ENCODE data around the gene KLHL25.
"Not testable (repeated sequence)": the region's sequence is repeated elsewhere in the genome, so short reads cannot be mapped to it uniquely, and the experiment has no call there.

The KLHL25 gene

DNA sequence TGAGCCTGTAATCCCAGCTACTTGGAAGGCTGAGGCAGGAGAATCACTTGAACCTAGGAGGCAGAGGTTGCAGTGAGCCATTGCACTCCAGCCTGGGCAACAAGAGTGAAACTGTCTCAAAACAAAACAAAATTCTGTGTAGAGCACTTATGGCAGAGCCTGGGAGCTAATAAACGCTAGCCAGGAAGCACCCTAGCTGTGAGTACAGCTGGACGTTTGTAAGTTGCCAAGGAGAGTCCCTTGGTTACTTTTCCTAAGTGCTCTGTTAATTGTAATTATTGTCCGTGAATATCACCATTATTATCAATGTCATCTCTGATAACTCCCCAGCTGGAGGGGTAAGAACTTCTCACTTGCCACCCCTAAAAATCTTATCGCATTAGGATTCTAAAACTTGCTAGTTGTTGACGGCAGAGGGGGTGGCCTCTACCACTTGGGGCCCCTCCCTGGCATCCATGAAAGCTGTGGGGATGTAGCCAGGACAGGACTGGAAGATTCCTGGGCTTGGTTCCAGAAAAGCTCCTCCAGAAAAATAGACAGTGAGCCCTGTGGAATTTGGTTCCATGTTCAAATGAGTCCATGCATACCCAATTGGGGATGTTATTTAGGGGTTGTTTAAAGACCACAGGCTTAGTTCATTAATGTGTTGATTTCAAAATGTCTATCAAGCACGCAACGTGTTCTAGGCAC lies 9.9 kb upstream of the KLHL25 start:
- Histone ChIP-seq H3K27me3 (ENCODE audit: control insufficient read depth in 1 of 2, insufficient read depth in 2 of 2, low read length in 2 of 2) (no peaks in the 10 kb centered on the region), H3K36me3 (ENCODE audit: control insufficient read depth in 2 of 2, insufficient read depth in 2 of 2, low read length in 2 of 2) (no peaks in the 10 kb centered on the region), H3K9me3 (ENCODE audit: control insufficient read depth in 2 of 2, low read length in 2 of 2) (no peaks in the 10 kb centered on the region), H3K4me3 (ENCODE audit: low read length in 2 of 2) (no peak overlapping the region), H3K9ac (ENCODE audit: low read length in 2 of 2) (no peak overlapping the region), H3K27ac (ENCODE audit: low read length) (no peak overlapping the region), H3K4me1 (ENCODE audit: control insufficient read depth, insufficient read depth, low read length) (peaks cover 5% of the 10 kb centered on the region)

DNA sequence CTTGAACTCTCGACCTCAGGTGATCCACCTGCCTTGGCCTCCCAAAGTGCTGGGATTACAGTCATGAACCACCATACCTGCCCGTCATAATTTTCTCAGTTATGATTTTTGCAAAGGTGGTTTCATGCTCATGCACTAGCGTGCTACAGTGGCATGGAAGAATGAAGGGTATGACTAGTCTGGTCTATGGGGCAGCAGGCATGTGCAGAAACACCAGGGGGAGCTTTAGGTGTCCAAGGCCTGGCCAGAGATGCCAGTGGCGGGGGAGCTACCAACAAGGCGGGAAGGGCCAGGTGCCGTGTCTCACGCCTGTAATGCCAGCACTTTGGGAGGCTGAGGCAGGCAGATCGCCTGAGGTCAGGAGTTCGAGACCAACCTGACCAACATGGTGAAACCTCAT lies 7.9 kb upstream of the KLHL25 start:
- H3K36me3 ChIP-seq (ENCODE audit: control insufficient read depth in 2 of 2, insufficient read depth in 2 of 2, low read length in 2 of 2) = not testable (repeated sequence)

DNA sequence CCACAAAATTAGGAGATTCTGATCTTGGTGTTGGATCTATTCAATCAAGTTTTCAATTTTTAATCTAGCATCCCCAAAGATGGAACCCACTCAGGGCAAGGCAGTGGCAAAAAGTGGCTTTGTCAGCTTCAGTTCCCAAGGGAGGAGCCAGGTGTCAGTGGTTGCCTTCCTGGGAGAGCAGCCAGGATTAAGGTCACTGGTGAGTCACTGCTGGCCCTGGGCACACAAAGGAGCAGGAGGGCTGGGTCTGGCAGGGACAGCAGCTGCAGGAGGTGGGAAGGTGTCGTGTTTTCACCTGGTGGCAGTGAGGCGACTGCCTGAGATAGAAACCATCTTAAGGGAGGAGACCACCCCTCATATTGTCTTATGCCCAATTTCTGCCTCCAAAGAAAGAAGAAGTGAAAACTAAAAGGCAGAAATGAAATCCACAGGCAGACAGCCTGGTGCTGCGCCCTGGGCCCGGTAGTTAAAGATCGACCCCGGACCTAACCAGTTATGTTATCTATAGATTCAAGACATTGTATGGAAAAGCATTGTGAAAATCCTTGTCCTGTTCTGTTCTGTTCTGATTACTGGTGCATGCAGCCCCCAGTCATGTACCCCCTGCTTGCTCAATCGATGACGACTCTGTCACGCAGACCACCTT lies 5.9 kb upstream of the KLHL25 start:
- peaks cover 5% of the 10 kb centered on the region for H3K4me1 ChIP-seq (ENCODE audit: control insufficient read depth, insufficient read depth, low read length)
- H3K9ac ChIP-seq (ENCODE audit: low read length in 2 of 2) = no peak overlapping the region
- H3K27ac ChIP-seq (ENCODE audit: low read length) = no peak overlapping the region

More for the DNA sequence above, 7.9 kb upstream of the KLHL25 start:
- H3K27ac ChIP-seq (ENCODE audit: low read length); H3K9ac ChIP-seq (ENCODE audit: low read length in 2 of 2); H3K4me3 ChIP-seq (ENCODE audit: low read length in 2 of 2); H3K4me1 ChIP-seq (ENCODE audit: control insufficient read depth, insufficient read depth, low read length); H3K27me3 ChIP-seq (ENCODE audit: control insufficient read depth in 1 of 2, insufficient read depth in 2 of 2, low read length in 2 of 2); H3K9me3 ChIP-seq (ENCODE audit: control insufficient read depth in 2 of 2, low read length in 2 of 2): not testable (repeated sequence)

DNA sequence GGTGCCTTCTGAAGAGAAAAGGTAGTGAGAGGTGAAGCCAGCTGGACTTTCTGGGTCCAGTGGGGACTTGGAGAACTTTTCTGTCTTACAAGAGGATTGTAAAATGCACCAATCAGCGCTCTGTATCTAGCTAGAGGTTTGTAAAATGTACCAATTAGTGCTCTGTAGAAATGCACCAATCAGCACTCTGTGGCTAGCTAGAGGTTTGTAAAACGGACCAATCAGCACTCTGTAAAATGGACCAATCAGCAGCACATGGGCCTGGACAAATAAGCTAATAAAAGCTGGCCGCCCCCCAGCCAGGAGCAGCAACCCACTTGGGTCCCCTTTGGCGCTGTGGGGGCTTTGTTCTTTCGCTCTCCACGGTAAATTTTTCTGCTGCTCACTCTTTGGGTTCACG lies 1.6 kb upstream of the KLHL25 start:
- H3K4me3 ChIP-seq (ENCODE audit: low read length in 2 of 2); H3K27ac ChIP-seq (ENCODE audit: low read length); H3K9me3 ChIP-seq (ENCODE audit: control insufficient read depth in 2 of 2, low read length in 2 of 2); H3K9ac ChIP-seq (ENCODE audit: low read length in 2 of 2); H3K27me3 ChIP-seq (ENCODE audit: control insufficient read depth in 1 of 2, insufficient read depth in 2 of 2, low read length in 2 of 2); H3K36me3 ChIP-seq (ENCODE audit: control insufficient read depth in 2 of 2, insufficient read depth in 2 of 2, low read length in 2 of 2); H3K4me1 ChIP-seq (ENCODE audit: control insufficient read depth, insufficient read depth, low read length): not testable (repeated sequence)

More for the DNA sequence above, 5.9 kb upstream of the KLHL25 start:
- Histone ChIP-seq H3K36me3 (ENCODE audit: control insufficient read depth in 2 of 2, insufficient read depth in 2 of 2, low read length in 2 of 2) (no peaks in the 10 kb centered on the region), H3K9me3 (ENCODE audit: control insufficient read depth in 2 of 2, low read length in 2 of 2) (no peaks in the 10 kb centered on the region), H3K4me3 (ENCODE audit: low read length in 2 of 2) (no peak overlapping the region), H3K27me3 (ENCODE audit: control insufficient read depth in 1 of 2, insufficient read depth in 2 of 2, low read length in 2 of 2) (no peaks in the 10 kb centered on the region)

GRCh38 chr15:85795337-85796305 lies 896 bp upstream of the KLHL25 start:
- Histone ChIP-seq H3K4me1 (ENCODE audit: control insufficient read depth, insufficient read depth, low read length) (peaks cover 7% of the 10 kb centered on the region), H3K4me3 (ENCODE audit: low read length in 2 of 2) (peak overlapping the region; percentile 73), H3K36me3 (ENCODE audit: control insufficient read depth in 2 of 2, insufficient read depth in 2 of 2, low read length in 2 of 2) (no peaks in the 10 kb centered on the region), H3K9ac (ENCODE audit: low read length in 2 of 2) (peak overlapping the region in 1 of 2 donors; percentile 48), H3K27me3 (ENCODE audit: control insufficient read depth in 1 of 2, insufficient read depth in 2 of 2, low read length in 2 of 2) (no peaks in the 10 kb centered on the region), H3K27ac (ENCODE audit: low read length) (no peak overlapping the region), H3K9me3 (ENCODE audit: control insufficient read depth in 2 of 2, low read length in 2 of 2) (no peaks in the 10 kb centered on the region)

- H3K27me3 ChIP-seq (ENCODE audit: control insufficient read depth in 1 of 2, insufficient read depth in 2 of 2, low read length in 2 of 2) = no peaks in the 10 kb centered on the region
- no peaks in the 10 kb centered on the region for H3K9me3 ChIP-seq (ENCODE audit: control insufficient read depth in 2 of 2, low read length in 2 of 2)
- peak overlapping the region; percentile 86 to 87 for H3K4me3 ChIP-seq (ENCODE audit: low read length in 2 of 2)
- peaks cover 7% of the 10 kb centered on the region for H3K4me1 ChIP-seq (ENCODE audit: control insufficient read depth, insufficient read depth, low read length)
- H3K27ac ChIP-seq (ENCODE audit: low read length) = peak overlapping the region; percentile 78
- H3K9ac ChIP-seq (ENCODE audit: low read length in 2 of 2) = peak overlapping the region; percentile 77 to 78
- H3K36me3 ChIP-seq (ENCODE audit: control insufficient read depth in 2 of 2, insufficient read depth in 2 of 2, low read length in 2 of 2) = no peaks in the 10 kb centered on the region
These were observed 806 bp downstream of the KLHL25 start for GRCh38 chr15:85793641-85794597.

- no peak overlapping the region for H3K27ac ChIP-seq (ENCODE audit: low read length)
- H3K4me3 ChIP-seq (ENCODE audit: low read length in 2 of 2) = peak overlapping the region; percentile 86 to 87
- no peaks in the 10 kb centered on the region for H3K9me3 ChIP-seq (ENCODE audit: control insufficient read depth in 2 of 2, low read length in 2 of 2)
- H3K9ac ChIP-seq (ENCODE audit: low read length in 2 of 2) = peak overlapping the region; percentile 77 to 78
- H3K36me3 ChIP-seq (ENCODE audit: control insufficient read depth in 2 of 2, insufficient read depth in 2 of 2, low read length in 2 of 2) = no peaks in the 10 kb centered on the region
- peaks cover 7% of the 10 kb centered on the region for H3K4me1 ChIP-seq (ENCODE audit: control insufficient read depth, insufficient read depth, low read length)
- no peaks in the 10 kb centered on the region for H3K27me3 ChIP-seq (ENCODE audit: control insufficient read depth in 1 of 2, insufficient read depth in 2 of 2, low read length in 2 of 2)
These were observed 1.7 kb downstream of the KLHL25 start for GRCh38 chr15:85792912-85793590.

DNA sequence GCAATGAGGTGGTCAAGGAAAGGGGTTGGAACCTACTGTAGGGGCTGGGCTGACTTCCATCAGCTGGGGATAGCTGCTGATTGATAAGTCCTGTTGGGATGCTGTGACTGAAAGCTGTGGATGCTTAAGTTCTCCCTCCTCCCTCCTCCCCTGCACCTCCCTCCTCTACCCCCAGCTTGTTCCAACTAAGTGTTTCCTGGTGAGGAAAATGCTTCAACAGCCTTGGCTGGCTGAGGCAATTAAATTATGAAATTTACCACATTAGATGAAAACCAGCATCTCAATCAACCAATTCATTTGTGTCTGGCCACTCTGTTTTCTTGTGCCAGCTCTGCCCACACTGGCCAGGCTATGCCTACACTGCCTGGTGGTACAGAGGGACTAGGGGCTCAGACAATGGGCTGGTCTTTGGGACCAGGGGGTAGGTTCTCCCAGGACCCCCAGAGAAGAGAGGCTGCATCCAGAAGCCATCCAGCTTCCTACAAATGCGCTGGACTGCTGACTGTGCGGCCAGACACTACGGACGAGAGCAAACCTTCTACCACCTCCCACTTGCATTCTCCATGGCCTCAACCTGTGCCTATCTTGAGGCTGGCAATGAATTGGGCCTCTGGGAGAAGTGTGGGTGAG lies 2.5 kb downstream of the KLHL25 start:
- H3K4me3 ChIP-seq (ENCODE audit: low read length in 2 of 2) = no peak overlapping the region
- H3K9me3 ChIP-seq (ENCODE audit: control insufficient read depth in 2 of 2, low read length in 2 of 2) = no peaks in the 10 kb centered on the region
- H3K36me3 ChIP-seq (ENCODE audit: control insufficient read depth in 2 of 2, insufficient read depth in 2 of 2, low read length in 2 of 2) = no peaks in the 10 kb centered on the region
- H3K4me1 ChIP-seq (ENCODE audit: control insufficient read depth, insufficient read depth, low read length) = peaks cover 7% of the 10 kb centered on the region
- no peak overlapping the region for H3K9ac ChIP-seq (ENCODE audit: low read length in 2 of 2)
- no peaks in the 10 kb centered on the region for H3K27me3 ChIP-seq (ENCODE audit: control insufficient read depth in 1 of 2, insufficient read depth in 2 of 2, low read length in 2 of 2)
- no peak overlapping the region for H3K27ac ChIP-seq (ENCODE audit: low read length)

- no peaks in the 10 kb centered on the region for H3K27me3 ChIP-seq (ENCODE audit: control insufficient read depth in 1 of 2, insufficient read depth in 2 of 2, low read length in 2 of 2)
- no peak overlapping the region for H3K9ac ChIP-seq (ENCODE audit: low read length in 2 of 2)
- no peak overlapping the region for H3K4me3 ChIP-seq (ENCODE audit: low read length in 2 of 2)
- H3K27ac ChIP-seq (ENCODE audit: low read length) = no peak overlapping the region
- no peaks in the 10 kb centered on the region for H3K36me3 ChIP-seq (ENCODE audit: control insufficient read depth in 2 of 2, insufficient read depth in 2 of 2, low read length in 2 of 2)
- no peaks in the 10 kb centered on the region for H3K9me3 ChIP-seq (ENCODE audit: control insufficient read depth in 2 of 2, low read length in 2 of 2)
- peaks cover 25% of the 10 kb centered on the region for H3K4me1 ChIP-seq (ENCODE audit: control insufficient read depth, insufficient read depth, low read length)
These were observed 5.2 kb downstream of the KLHL25 start for GRCh38 chr15:85789496-85789875.

Data from stomach smooth muscle (tissue), 2 donors.